Astrocyte of the spinal cord (primary cell): ENCODE data around the gene DTX3L.

Experiments
- DNase-seq: peaks from one replicate; pipeline ENCODE4 v3.0.0; 2011; ENCODE audit warnings: low read depth, low spot score
- H3K4me3 ChIP-seq: 2 replicates; pipeline ENCODE4 v1.5.1; 2011; ENCODE audit warnings: low read depth, mild to moderate bottlenecking, low read length, moderate library complexity
- CTCF ChIP-seq: IDR thresholded peaks from 2 replicates; pipeline ENCODE4 v1.5.1; 2012; ENCODE audit warnings: low read depth, mild to moderate bottlenecking, low read length, inconsistent platforms
- in situ Hi-C: cut with HindIII; loops from 2 replicates; pipeline ENCODE4 v1.10.0; 2017; ENCODE audit warnings: low sequenced_read_pairs

The DTX3L gene

GRCh38 chr3:122568755-122569154 lies 4.6 kb downstream of the DTX3L start:
- in situ Hi-C loops: no loop called here
- DNase-seq: no peak
- TF ChIP-seq CTCF: no peak
- H3K4me3 ChIP-seq: no peak overlapping the region

GRCh38 chr3:122572940-122573412 lies 8.8 kb downstream of the DTX3L start:
- no peak overlapping the region for H3K4me3 ChIP-seq
- DNase-seq: peak; percentile 30
- in situ Hi-C loops: no loop called here
- TF ChIP-seq CTCF: no peak

DNA sequence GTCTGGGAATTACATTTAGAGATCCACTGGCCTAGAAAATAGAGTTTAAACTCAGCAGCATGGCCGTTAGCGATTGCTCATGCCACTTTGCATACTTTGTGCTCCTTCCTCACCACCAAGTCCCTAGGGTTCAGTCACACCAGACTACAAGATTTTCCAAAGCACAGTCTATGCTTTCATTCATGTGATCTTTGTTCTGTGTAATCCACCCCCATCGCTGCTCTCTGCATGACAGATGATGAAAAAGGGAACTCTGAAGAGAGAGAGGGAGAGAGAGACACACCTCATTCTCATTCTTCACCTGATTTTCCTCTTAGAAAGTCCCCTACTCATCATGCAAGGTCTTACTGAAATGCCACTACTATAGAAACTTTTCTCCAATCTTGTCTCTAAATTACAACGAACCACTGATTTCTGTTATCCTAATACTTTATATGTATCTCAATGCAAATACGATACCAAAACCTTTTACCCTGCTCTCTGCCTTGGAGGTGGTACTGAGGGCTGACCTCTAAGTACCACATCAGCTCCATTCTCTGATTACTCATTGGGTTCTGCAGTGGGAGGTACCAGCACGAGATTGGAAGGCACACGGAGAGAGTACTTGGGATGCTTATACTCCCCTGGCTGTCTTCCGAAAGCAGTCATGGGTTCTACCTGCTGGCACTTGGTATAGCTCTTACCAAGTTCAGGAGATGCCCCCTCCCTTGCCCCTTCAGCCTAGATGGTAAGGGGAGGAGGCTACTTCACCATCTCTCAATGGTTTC lies 12.2 kb downstream of the DTX3L start:
- no peak for TF ChIP-seq CTCF
- DNase-seq: no peak
- no peak overlapping the region for H3K4me3 ChIP-seq
- in situ Hi-C loops: no loop called here

GRCh38 chr3:122577409-122578031 lies 13.4 kb downstream of the DTX3L start, which contains the start of gene PARP15:
PARP15 (plus strand) TSS chr3:122577650; CDS start chr3:122577668, 18 bp downstream.
- DNase-seq: no peak
- H3K4me3 ChIP-seq: peak within 1 kb of the TSS; percentile 40
- in situ Hi-C loops: no loop called here
- no peak for TF ChIP-seq CTCF

DNA sequence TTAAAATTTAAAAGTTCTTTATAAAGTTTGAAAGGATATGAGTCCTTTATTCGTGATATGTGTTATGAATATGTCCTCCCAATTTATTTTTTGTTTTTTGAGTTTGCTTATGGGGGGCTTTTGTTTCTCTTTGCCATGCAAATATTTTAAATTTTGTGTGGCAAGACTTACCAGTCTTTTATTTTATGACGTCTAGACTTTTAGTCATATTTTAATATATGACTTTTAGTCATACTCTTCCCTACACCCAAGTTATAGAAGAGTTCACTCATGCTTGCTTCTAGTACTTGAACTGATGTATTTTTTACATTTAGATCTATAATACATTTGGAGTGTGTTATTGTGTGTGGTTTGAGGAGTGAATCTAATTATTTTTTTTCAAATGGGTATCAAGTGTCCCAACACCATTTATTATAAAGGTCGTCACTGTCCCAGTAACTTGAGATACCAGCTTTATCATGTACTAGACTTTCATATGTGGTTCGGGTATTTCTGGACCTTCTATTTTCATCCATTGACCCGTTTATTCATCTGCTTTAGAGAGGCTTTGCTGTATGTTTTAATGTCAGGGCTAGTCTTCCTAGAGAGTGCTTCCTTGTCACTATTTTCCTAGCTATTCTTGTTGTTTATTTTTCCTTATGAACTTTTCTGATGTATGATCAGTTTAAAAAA lies 14.1 kb downstream of the DTX3L start:
- peak overlapping the region; percentile 40 for H3K4me3 ChIP-seq
- in situ Hi-C loops: no loop called here
- no peak for TF ChIP-seq CTCF
- DNase-seq: no peak

DNA sequence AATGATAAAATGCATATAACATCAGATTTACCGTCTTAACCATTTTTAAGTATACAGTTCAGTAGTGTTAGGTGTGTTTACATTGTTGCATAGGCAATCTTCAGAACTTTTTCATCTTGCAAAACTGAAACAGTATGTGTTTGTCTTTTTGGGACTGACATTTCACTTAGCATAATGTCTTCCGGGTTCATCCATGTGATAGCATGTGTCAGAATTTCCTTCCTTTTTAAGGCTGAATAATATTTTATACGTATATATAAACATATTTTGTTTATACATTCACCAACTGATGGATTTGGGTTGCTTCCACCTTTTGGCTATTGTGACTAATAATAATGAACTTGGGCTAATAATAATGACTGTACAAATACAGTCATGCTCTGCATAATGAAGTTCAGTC lies 16.3 kb downstream of the DTX3L start:
- H3K4me3 ChIP-seq: no peak overlapping the region
- DNase-seq: no peak
- in situ Hi-C loops: no loop called here
- no peak for TF ChIP-seq CTCF
